GM21423 (cell line): ENCODE data around the gene GDI2.
"Not testable (repeated sequence)": the region's sequence is repeated elsewhere in the genome, so short reads cannot be mapped to it uniquely, and the experiment has no call there.

Experiments used
- ATAC-seq: cut with Tn5 transposase; IDR thresholded peaks from one replicate; pipeline ENCODE4 v1.9.1; 2021; ENCODE audit warnings: mild to moderate bottlenecking, moderate library complexity; ENCODE audit not compliant: unreplicated experiment

Gene GDI2

DNA sequence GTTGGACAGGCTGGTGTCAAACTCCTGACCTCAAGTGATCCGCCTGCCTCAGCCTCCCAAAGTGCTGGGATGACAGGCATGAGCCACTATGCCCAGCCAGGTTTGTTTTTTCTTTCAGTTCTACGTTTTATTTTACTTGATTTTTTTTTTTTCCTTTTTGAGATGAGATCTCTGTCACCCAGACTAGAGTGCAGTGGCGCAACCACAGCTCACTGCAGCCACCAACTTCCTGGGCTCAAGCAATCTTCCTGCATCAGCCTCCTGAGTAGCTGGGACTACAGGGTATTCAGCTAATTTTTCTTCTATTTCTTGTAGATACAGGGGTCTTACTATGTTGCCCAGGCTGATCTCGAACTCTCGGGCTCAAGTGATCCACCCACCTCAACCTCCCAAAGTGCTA, 24.3 kb downstream of the GDI2 start:
- ATAC-seq = no peak

DNA sequence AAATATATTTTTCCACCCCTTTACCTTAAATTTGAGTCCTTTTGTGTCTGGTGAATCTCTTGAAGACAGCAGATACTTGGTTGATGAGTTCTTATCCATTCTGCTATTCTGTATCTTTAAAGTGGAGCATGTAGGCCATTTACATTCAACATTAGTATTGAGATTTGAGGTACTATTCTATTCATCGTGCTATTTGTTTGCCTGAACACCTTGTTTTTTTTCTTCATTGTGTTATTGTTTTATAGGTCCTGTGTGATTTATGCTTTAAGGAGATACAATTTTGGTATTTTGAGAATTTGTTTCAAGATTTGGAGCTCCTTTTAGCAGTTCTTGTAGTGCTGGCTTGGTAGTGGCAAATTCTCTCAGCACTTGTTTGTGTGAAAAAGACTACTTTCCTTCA, 29.9 kb downstream of the GDI2 start:
- no peak for ATAC-seq

DNA sequence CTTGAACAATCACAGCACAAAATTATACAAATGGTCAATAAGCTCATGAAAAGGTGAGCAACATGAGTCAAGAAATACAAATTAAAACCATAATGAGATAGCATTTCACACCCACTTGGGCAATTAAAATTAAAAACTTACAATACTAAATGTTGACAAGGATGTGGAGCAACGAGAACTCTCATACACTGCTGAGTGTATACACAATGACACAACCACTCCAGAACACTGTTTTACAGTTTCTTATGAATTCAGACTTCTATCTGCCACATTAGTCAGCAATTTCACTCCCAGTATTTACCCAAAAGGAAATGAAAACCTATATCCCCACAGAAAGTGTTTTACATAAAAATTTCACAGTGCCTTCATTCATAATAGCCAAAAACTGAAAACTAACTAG, 31.1 kb downstream of the GDI2 start:
- ATAC-seq = no peak

DNA sequence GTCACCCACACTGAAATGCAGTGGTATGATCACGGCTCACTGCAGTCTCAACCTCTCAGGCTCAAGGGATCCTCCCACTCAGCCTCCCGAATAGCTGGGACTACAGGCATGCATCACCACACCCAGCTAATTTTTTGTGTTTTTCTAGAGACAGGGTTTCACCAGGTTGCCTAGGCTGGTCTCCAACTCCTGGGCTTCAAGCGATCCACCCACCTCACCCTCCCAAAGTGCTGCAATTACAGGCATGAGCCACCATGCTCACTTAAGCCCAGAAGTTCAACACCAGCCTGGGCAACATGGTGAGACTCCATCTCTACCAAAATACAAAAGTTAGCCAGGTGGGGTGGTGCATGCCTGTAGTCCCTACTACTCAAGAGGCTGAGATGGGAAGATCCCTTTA, 33.5 kb downstream of the GDI2 start:
- ATAC-seq = no peak

DNA sequence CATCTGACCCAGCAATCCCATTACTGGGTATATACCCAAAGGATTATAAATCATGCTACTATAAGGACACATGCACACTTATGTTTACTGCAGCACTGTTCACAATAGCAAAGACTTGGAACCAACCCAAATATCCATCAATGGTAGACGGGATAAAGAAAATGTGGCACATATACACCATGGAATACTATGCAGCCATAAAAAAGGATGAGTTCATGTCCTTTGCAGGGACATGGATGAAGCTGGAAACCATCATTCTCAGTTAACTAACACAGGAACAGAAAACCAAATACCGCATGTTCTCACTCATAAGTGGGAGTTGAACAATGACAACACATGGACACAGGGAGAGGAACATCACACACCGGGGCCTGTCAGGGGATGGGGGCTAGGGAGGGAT, 35.5 kb downstream of the GDI2 start:
- ATAC-seq = not testable (repeated sequence)

- no peak for ATAC-seq
These were observed 36.4 kb downstream of the GDI2 start for GRCh38 chr10:5776881-5777197.

GRCh38 chr10:5776136-5776880, 36.9 kb downstream of the GDI2 start:
- no peak for ATAC-seq

GRCh38 chr10:5775685-5776084, 37.5 kb downstream of the GDI2 start:
- no peak for ATAC-seq

DNA sequence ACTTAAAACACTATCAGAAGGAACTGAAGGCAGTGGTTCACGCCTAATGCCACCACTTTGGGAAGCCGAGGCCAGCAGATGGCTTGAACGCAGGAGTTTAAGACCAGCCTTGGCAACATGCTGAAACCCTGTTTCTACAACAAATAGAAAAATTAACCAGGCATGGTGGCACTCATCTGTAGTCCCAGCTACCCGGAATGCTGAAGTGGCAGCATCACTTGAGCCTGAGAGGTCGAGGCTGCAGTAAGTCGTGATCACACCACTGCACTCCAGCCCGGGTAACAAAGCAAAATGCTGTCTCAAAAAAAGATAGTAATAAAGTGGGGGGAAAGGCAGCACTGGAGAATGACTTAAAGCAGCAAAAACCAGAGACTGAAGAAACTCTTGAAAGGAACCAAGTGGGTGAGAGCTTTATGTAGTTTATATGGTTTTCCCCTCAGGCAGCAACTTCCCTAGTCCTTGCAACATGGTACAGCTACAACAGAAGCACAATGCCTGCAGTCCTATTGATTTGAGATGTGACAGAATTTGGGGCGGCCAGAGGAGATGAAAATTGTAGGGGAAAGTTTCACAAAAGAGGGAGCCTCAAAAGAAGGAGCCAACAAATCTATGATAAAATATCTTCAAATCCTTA, 38.1 kb downstream of the GDI2 start:
- no peak for ATAC-seq

- no peak for ATAC-seq
These were observed 47.0 kb downstream of the GDI2 start for GRCh38 chr10:5766189-5766588.

DNA sequence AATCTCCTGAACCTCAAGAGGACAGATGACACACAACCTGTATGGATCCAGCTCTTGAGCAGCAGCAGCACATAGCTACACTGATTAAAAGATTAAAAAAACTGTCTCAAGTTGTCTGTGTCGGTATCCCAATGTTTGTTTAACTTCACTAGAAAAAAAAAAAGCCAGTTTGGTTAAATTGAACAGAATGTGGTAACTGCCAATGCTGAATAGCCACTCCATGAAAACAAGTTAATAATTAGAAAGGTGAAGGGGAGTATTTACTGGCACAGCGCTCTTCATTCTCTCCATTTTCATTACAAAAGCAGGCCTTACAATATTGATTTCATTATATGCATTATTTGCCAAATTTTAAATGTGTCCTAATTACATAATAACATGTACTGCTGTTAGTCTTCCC, 47.6 kb downstream of the GDI2 start:
- ATAC-seq = no peak

DNA sequence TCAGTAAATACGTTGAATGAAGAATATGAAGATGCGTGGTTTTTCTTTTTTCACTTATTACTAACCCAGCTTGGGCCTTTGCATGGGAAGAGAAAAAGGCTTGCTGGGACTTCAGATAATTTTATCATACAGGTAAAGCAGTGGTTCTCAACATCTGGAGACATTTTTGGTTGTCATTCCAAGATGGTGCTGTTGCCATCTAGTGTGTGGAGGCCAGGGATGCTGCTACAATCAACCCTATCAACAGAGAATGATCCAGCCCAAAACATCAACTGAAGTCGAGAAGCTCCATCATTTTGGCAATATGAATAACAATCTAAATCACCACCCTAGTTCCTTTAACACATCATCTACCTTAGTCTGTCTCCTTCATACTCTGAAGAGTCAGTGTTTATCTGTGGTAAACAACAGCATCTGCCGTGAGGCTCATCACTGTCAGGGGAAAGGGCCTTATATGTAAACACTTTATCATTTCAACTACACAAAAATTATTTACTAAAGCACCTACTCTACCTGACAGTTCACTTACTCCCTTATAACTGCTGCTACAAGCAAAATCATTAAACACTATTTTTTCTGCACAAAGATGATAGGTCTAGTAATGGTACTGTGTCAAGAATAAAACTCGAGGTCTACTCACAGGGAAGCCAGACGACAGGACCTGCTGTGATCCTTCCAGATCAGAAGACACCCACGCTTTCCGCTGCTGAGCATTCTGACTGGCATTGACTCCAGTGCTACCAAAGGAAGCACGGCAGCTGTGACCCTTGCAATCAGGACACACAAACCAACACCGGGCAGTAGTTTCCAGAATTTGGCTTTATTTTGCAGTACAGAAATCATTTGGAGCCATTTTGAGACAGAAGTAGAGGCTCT, 48.6 kb downstream of the GDI2 start:
- no peak for ATAC-seq

DNA sequence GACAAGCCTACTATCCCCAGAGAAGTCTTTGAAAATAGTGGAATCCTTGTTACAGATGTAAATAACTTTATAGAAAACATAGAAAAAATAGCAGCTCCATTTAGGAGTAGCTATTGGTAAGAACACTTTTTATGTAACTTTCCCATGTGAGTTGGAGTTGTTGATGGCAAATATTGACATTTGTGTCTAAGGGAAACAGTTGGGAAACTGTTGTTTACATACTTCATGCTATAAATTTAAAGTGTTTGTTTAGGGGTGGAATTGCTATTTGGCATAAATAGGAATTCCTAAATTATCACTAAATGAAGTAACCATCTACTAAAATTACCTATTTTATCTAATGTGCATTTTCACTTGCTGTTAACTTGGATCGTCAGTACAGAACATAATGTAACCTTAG, 50.7 kb downstream of the GDI2 start:
- no peak for ATAC-seq

DNA sequence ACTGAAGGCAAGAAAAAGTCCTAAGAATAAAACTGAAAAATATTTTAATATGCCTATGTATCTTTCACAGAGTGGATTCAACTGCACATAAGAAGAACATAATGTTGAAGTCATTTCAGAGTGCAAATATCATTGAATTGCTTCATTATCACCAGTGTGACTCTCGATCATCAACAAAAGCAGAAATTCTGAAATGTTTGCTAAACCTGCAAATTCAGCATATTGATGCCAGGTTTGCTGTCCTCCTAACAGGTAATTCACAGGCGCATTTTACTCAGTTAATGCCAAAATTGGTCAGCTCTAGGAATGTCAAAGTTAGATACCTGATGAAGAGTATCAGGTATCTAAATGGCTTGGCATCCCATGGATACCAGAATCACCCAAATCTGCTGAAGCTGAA, 52.0 kb downstream of the GDI2 start:
- no peak for ATAC-seq

GRCh38 chr10:5760515-5760914, 52.7 kb downstream of the GDI2 start:
- ATAC-seq = no peak

DNA sequence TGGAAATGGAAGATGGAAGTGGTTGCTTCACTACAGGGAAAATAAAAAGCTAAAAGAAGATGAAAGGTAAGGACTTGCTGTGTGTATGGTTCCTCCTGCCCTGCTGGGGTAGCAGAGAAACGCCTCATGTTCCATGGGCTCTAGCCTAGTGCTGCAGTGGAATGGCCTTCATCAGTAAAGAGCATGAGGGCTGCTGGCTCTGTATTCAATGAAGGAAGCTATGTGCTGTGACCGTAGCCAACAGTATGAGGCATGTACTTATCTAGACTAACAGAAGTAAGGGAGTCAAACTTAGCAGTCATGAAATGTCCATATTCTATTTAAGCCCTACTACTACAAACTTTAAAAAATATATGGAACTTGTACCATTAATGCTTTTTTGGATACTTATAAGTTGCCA, 54.3 kb downstream of the GDI2 start:
- ATAC-seq = no peak

GRCh38 chr10:5757766-5758517, 55.3 kb downstream of the GDI2 start:
- no peak for ATAC-seq

DNA sequence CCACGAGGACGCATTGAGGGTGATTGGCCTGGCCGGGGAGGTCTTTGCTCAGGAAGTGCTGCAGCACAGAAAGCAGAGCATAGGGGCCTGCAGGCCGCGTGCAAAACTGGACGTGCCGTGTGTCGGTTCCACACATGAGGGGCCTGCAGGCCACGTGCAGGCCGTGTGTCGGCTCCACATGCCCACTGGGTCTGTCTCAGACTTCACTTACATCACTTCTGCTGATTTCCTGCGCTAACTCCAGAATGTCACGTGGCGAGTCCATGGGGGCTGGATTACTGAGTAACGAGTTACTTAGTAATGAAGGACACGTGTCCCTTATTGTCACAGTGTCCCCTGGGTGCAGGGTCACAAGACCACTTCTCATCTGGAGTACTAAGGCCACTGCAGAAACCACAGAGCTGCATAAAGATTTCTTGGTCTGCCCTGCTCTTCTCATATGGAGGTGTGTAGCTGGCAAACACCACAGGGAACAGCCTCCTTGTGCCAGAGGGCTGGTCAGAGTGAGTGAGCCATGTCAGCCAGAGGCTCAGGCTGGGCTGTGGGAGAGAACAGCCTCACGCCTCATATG, 60.8 kb downstream of the GDI2 start:
- ATAC-seq = no peak

- ATAC-seq = no peak
These were observed 61.5 kb downstream of the GDI2 start for GRCh38 chr10:5751601-5752253.

- no peak for ATAC-seq
These were observed 64.8 kb downstream of the GDI2 start for GRCh38 chr10:5748394-5748803.
